Subcutaneous abdominal adipose tissue (tissue), 5 donors: Measurements from ENCODE around the gene VTI1A.

ENCODE experiments used
- H3K27ac ChIP-seq: one replicate; pipeline ENCODE4 v1.7.0; 2013; ENCODE audit warnings: low read depth, mild to moderate bottlenecking, inconsistent platforms, low read length, moderate library complexity
- H3K27me3 ChIP-seq, 5 donors: one replicate each; pipeline ENCODE4 v1.7.0; 2013; ENCODE audit warnings: low read length in 5 of 5, inconsistent platforms in 1 of 5; ENCODE audit not compliant: control insufficient read depth in 5 of 5, insufficient read depth in 4 of 5
- H3K36me3 ChIP-seq, 5 donors: one replicate each; pipeline ENCODE4 v1.7.0; 2013; ENCODE audit warnings: low read length in 5 of 5; ENCODE audit not compliant: control insufficient read depth in 5 of 5, insufficient read depth in 5 of 5
- H3K4me1 ChIP-seq, 5 donors: one replicate each; pipeline ENCODE4 v1.7.0; 2013; ENCODE audit warnings: low read length in 5 of 5, mild to moderate bottlenecking in 3 of 5, moderate library complexity in 1 of 5; ENCODE audit not compliant: control insufficient read depth in 5 of 5, insufficient read depth in 5 of 5
- H3K4me3 ChIP-seq, 5 donors: one replicate each; pipeline ENCODE4 v1.7.0; 2013; ENCODE audit warnings: low read length in 5 of 5, low read depth in 1 of 5
- H3K9ac ChIP-seq, 5 donors: one replicate each; pipeline ENCODE4 v1.7.0; 2013; ENCODE audit warnings: low read length in 5 of 5, mild to moderate bottlenecking in 4 of 5, moderate library complexity in 3 of 5
- H3K9me3 ChIP-seq, 5 donors: one replicate each; pipeline ENCODE4 v1.7.0; 2013; ENCODE audit warnings: low read length in 5 of 5; ENCODE audit not compliant: control insufficient read depth in 5 of 5
- donor health status: healthy.
- donor health status: healthy.
- donor health status: healthy.
- donor health status: healthy.
- donor health status: healthy.

VTI1A gene

GRCh38 chr10:112570585-112570984 lies 123.6 kb downstream of the VTI1A start:
- H3K9me3 ChIP-seq, result no peaks in the 10 kb centered on the region
- peaks cover 0 to 4% (median 0%) of the 10 kb centered on the region in 5 donors for H3K4me1 ChIP-seq
- H3K27ac ChIP-seq, result no peak overlapping the region
- H3K4me3 ChIP-seq, result no peak overlapping the region
- H3K36me3 ChIP-seq, result no peaks in the 10 kb centered on the region
- no peaks in the 10 kb centered on the region for H3K27me3 ChIP-seq
- no peak overlapping the region for H3K9ac ChIP-seq

- Histone ChIP-seq H3K4me3 (no peak overlapping the region), H3K4me1 (no peaks in the 10 kb centered on the region), H3K9ac (no peak overlapping the region), H3K27ac (no peak overlapping the region), H3K27me3 (no peaks in the 10 kb centered on the region), H3K36me3 (peaks cover 0 to 9% (median 2%) of the 10 kb centered on the region in 5 donors), H3K9me3 (no peaks in the 10 kb centered on the region)
Observed at GRCh38 chr10:112579578-112579977, 132.6 kb downstream of the VTI1A start.

DNA sequence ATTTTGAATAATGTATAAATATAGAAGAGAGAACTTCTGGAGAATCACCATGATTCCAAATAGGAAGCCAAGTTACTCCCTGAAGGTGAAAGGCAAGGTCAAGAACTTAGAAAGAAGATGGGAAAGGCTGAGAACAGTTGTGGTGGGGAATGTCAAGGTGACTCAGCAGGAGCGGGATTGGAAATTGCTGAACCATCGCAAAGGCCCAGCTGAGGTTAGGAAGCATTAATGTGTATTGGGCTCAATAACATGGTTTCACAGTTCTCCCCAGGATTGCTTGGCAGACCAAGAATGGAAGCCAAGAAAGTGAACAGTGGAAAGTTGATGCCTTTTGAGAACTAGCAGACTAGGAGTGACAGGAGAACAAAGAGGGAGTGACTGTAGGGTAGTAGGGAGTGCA lies 133.3 kb downstream of the VTI1A start:
- no peak overlapping the region for H3K9ac ChIP-seq
- H3K4me3 ChIP-seq, result no peak overlapping the region
- H3K9me3 ChIP-seq, result no peaks in the 10 kb centered on the region
- no peak overlapping the region for H3K27ac ChIP-seq
- H3K36me3 ChIP-seq, result peaks cover 0 to 9% (median 2%) of the 10 kb centered on the region in 5 donors
- no peaks in the 10 kb centered on the region for H3K27me3 ChIP-seq
- no peaks in the 10 kb centered on the region for H3K4me1 ChIP-seq

DNA sequence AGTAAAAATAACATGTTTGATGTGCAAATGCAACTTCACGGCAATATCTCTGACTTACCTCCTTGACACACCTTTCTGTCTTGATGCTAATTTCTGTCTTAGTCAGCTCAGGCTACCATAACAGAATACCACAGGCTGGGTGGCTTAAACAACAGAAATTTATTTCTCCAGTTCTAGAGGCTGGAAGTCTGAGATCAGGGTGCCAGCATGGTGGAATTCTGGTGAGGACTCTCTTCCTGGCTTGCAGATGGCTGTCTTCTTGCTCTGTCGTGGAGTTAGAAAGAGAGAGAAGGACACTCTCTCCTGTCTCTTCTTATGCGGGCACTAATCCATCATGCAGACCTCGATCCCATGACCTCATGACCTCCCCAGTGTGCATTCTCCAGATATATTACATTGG lies 134.9 kb downstream of the VTI1A start:
- peaks cover 0 to 6% (median 4%) of the 10 kb centered on the region in 5 donors for H3K4me1 ChIP-seq
- no peaks in the 10 kb centered on the region for H3K27me3 ChIP-seq
- H3K27ac ChIP-seq, result no peak overlapping the region
- no peak overlapping the region for H3K9ac ChIP-seq
- H3K9me3 ChIP-seq, result no peaks in the 10 kb centered on the region
- no peak overlapping the region for H3K4me3 ChIP-seq
- peaks cover 0 to 9% (median 2%) of the 10 kb centered on the region in 5 donors for H3K36me3 ChIP-seq

DNA sequence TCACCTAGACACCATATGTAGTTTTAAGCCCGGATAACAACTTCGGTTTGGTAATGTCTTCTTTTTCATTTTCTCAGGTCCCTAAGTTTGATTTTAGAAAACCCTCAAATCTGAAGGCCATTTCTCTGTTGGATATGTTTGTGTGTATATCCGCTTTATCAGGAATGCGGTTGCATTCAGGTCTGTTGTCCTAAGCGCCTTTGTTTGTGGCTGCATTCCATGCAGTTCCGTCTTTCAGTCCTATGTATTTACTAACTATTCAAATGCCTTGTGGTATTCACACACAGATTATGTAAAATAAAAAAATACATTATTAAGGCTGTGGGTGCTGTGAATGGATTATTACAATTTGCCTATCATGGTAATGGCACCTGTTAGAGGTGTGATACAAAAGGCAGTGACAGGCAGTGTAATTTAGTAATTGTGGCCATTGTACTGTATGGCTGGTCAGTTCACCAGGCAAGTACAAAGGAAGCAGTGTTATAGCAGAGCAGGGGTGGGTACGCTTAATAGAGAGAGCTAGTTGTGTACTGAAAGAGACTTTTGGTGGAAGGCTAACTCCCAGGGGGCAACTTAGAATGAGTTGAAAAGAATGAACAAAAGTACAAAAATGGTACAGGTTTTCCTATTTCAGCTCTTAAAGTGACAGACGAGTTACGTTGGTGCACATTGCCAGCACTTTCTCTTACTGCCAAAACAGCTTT lies 136.4 kb downstream of the VTI1A start:
- H3K9ac ChIP-seq, result no peak overlapping the region
- no peaks in the 10 kb centered on the region for H3K9me3 ChIP-seq
- no peak overlapping the region for H3K27ac ChIP-seq
- peaks cover 0 to 9% (median 2%) of the 10 kb centered on the region in 5 donors for H3K36me3 ChIP-seq
- no peak overlapping the region for H3K4me3 ChIP-seq
- no peaks in the 10 kb centered on the region for H3K27me3 ChIP-seq
- H3K4me1 ChIP-seq, result peaks cover 0 to 6% (median 4%) of the 10 kb centered on the region in 5 donors

- peaks cover 0 to 9% (median 0%) of the 10 kb centered on the region in 5 donors for H3K36me3 ChIP-seq
- no peaks in the 10 kb centered on the region for H3K27me3 ChIP-seq
- peaks cover 0 to 6% (median 4%) of the 10 kb centered on the region in 5 donors for H3K4me1 ChIP-seq
- no peaks in the 10 kb centered on the region for H3K9me3 ChIP-seq
- H3K27ac ChIP-seq, result no peak overlapping the region
- H3K4me3 ChIP-seq, result no peak overlapping the region
- no peak overlapping the region for H3K9ac ChIP-seq
Observed at GRCh38 chr10:112584276-112584675, 137.3 kb downstream of the VTI1A start.

DNA sequence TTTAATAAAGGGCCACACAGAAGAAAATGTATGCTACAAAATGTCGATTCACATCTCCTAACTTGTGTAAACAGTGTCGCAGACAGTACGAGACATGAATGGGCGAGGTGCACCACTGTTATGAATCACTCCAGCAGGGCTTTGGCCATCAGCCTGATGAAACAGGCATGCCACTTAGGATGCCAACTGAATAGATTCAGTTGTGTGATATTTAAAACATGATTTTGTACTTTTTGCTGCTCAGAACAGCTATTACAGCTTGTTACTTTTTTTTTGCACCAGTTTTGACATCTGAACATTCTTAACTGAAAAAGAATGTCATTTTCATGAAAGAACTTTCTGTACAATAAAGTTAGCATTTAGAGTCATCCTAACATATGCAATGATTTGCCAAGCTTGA lies 138.1 kb downstream of the VTI1A start:
- Histone ChIP-seq H3K27me3 (no peaks in the 10 kb centered on the region), H3K4me3 (no peak overlapping the region), H3K9ac (no peak overlapping the region), H3K27ac (no peak overlapping the region), H3K36me3 (peaks cover 0 to 7% (median 0%) of the 10 kb centered on the region in 5 donors), H3K4me1 (peaks cover 0 to 6% (median 4%) of the 10 kb centered on the region in 5 donors), H3K9me3 (no peaks in the 10 kb centered on the region)

DNA sequence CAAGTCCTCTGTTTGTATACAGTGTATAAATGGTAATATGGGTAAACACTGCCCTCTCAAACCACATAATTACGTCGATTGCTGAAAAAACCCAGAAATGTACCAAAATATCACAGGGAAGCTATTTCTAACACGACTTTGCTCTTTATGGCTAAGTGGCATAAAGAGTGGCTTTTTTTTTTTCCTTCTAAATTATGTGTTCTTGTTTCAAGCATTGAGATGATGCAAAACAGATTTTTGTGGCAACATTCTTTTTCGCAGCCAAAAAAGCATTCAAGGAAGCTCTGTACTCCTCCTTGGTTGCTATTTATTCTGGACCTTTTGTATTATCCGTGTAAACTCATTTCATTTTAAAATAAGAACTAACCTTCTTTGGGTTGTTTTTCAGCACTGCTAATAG lies 138.9 kb downstream of the VTI1A start:
- Histone ChIP-seq H3K4me3 (no peak overlapping the region), H3K9me3 (no peaks in the 10 kb centered on the region), H3K27ac (no peak overlapping the region)

DNA sequence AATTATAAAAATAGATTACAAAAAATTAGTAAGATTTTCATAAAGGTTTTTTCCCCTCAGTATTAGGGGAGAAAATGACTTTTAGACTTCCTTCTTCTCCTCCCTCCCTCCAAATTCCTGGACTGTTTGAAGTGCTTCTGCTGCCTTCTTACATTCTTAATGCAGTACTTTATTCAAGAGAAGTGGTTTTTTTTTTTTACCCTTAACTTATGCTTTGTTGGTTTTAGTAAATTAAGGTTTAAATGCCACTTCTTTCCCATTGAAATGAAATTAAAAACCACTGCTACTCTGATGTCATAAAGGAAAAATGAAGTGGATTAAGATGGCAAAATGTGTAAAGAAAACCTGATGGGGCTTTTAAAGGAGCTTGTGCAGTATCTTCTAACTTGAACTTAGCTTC lies 140.7 kb downstream of the VTI1A start:
- no peaks in the 10 kb centered on the region for H3K9me3 ChIP-seq
- H3K4me3 ChIP-seq, result no peak overlapping the region
- peaks cover 0 to 6% (median 4%) of the 10 kb centered on the region in 5 donors for H3K4me1 ChIP-seq
- no peak overlapping the region for H3K9ac ChIP-seq
- peaks cover 0 to 5% (median 3%) of the 10 kb centered on the region in 5 donors for H3K36me3 ChIP-seq
- no peak overlapping the region for H3K27ac ChIP-seq
- H3K27me3 ChIP-seq, result no peaks in the 10 kb centered on the region

More for the DNA sequence above, 138.9 kb downstream of the VTI1A start:
- no peak overlapping the region for H3K9ac ChIP-seq
- H3K27me3 ChIP-seq, result no peaks in the 10 kb centered on the region
- H3K36me3 ChIP-seq, result peaks cover 0 to 5% (median 0%) of the 10 kb centered on the region in 5 donors
- peaks cover 0 to 6% (median 4%) of the 10 kb centered on the region in 5 donors for H3K4me1 ChIP-seq

DNA sequence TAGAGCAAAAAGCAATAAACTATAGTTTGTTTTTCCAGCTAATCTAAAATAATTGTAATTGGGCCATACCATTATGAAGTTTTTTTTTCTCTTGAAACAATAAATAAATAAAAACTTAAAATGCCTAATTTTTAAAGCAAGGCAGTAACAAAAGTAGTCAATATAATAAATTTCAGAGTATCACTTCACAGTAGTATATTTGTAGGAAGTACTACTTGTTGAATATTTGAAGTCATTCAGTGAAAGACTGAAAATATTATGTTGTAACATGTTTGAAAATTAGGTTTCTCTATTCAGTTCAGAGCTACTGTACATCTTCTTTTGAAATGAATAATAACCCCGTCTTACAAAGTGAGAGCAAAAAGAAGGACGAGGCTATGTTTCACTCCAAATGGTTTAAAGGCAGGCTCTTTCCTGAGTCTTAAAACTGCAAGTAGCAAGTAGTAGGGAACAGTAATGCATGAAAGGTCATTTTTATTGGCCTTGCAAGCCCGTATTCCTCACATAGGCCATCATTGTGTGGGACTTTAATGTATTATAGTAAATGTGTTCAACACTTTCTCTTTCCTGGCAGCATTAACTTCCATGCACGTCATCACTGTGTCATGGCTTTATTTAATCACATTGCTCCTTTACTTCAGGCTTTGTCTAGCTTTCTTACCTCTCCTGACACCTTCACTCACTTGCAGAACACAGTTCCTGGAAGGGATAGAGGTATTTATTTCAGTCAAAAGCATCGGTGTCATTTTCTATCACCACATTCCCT lies 141.4 kb downstream of the VTI1A start:
- no peak overlapping the region for H3K27ac ChIP-seq

More for the DNA sequence above, 141.4 kb downstream of the VTI1A start:
- no peak overlapping the region for H3K4me3 ChIP-seq
- no peak overlapping the region for H3K9ac ChIP-seq
- peaks cover 0 to 6% (median 4%) of the 10 kb centered on the region in 5 donors for H3K4me1 ChIP-seq
- peaks cover 0 to 5% (median 3%) of the 10 kb centered on the region in 5 donors for H3K36me3 ChIP-seq
- H3K9me3 ChIP-seq, result no peaks in the 10 kb centered on the region
- H3K27me3 ChIP-seq, result no peaks in the 10 kb centered on the region
